Fibroblast of lung (primary cell): ENCODE measurements around the gene TBCK.

Source experiments
- EZH2 ChIP-seq: IDR thresholded peaks from 2 replicates; pipeline ENCODE4 v1.5.1; 2012; ENCODE audit warnings: low read length, control low read depth, mild to moderate bottlenecking; ENCODE audit errors: missing control alignments
- TF ChIP-seq, protein P1 (sequence below), 2 donors: IDR thresholded peaks in 1 of 2; conservative IDR thresholded peaks in 1 of 2; 1 replicate in 1 of 2; 2 replicates in 1 of 2; pipeline ENCODE4 v1.5.1; 2011 to 2012; ENCODE audit warnings: low read length in 2 of 2, control low read depth in 1 of 2, inconsistent platforms in 1 of 2, low read depth in 1 of 2, mild to moderate bottlenecking in 1 of 2

DNA sequence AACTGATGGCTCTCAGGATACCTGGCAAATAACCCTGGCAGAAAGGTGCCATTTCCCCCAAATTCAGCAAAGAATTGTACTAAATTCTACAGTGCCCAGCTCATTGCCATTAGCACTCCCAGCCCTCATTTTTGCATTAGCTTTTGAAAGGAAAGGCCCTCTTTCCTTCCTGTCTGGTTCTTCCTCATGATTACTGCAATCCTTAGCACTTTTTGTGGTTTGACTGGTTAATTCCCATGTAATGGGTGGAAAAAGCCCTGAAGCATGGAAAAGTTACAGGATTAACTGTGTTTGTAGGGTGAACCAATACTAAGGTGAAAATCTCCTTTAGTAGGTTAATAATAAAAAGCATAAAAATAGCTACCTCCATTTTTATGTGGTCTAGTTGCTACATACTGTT is 281.3 kb downstream of the TBCK start:
- TF ChIP-seq, protein P1, sequence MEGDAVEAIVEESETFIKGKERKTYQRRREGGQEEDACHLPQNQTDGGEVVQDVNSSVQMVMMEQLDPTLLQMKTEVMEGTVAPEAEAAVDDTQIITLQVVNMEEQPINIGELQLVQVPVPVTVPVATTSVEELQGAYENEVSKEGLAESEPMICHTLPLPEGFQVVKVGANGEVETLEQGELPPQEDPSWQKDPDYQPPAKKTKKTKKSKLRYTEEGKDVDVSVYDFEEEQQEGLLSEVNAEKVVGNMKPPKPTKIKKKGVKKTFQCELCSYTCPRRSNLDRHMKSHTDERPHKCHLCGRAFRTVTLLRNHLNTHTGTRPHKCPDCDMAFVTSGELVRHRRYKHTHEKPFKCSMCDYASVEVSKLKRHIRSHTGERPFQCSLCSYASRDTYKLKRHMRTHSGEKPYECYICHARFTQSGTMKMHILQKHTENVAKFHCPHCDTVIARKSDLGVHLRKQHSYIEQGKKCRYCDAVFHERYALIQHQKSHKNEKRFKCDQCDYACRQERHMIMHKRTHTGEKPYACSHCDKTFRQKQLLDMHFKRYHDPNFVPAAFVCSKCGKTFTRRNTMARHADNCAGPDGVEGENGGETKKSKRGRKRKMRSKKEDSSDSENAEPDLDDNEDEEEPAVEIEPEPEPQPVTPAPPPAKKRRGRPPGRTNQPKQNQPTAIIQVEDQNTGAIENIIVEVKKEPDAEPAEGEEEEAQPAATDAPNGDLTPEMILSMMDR (conservative IDR thresholded peaks at IDR 0.05 in 1 of 2, IDR thresholded peaks at IDR 0.05 in 1 of 2; ENCODE audit: low read depth in 1 of 2, low read length in 2 of 2) = no peak
- no peak for TF ChIP-seq EZH2
